ENCODE data around the gene SLCO4A1.

DNA sequence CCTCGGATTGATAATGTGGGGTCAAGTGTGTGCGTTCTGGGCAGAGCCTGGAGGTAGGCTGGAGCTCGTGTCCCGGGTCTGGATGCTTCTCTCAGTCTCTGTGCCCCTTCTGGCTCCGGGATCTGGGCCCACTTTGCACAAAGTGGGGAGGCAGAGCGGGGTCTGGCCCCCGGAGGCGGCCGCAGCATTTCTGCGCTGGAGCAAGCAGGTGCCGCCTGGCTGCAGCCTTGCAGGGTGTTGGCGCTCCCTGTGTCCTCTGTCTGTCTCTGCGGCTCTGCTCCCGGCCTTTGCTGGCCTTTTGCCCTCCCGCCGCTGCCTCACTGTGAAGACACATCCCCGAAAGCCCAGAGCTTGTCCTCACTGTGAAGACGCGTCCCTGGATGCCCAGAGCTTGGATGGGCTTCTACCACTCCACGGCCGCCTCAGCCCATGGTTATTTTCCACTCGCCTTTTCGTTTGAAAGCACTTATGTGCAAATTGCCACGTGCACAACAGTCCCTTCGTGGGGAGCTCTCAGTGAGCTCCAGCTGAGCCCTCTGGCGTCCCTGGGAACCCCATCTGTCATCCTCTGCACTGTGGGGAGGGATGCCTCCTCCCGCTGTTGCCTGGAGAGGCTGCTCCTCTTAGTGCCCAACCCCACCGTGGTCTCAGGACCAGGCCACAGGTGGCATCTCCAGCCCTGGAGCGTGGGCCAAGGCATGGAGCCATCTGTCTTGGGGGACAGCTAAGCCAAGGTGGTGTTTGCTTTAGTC is 17.4 kb downstream of the SLCO4A1 start:
- TF ChIP-seq, protein P1, sequence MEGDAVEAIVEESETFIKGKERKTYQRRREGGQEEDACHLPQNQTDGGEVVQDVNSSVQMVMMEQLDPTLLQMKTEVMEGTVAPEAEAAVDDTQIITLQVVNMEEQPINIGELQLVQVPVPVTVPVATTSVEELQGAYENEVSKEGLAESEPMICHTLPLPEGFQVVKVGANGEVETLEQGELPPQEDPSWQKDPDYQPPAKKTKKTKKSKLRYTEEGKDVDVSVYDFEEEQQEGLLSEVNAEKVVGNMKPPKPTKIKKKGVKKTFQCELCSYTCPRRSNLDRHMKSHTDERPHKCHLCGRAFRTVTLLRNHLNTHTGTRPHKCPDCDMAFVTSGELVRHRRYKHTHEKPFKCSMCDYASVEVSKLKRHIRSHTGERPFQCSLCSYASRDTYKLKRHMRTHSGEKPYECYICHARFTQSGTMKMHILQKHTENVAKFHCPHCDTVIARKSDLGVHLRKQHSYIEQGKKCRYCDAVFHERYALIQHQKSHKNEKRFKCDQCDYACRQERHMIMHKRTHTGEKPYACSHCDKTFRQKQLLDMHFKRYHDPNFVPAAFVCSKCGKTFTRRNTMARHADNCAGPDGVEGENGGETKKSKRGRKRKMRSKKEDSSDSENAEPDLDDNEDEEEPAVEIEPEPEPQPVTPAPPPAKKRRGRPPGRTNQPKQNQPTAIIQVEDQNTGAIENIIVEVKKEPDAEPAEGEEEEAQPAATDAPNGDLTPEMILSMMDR (IDR thresholded peaks at IDR 0.05), result no peak
- TF ChIP-seq POLR2A (IDR thresholded peaks at IDR 0.05), result no peak

Measured in esophagus squamous epithelium (tissue), 4 donors.